SK-N-SH treated with all-trans-retinoic acid at 6 μM for 48 hours (cell line): ENCODE results near the gene DPYD.

Experiments
- ATAC-seq: fragments of 200-7000 bp; cut with Tn5 transposase; 3 replicates; pipeline ENCODE4 v1.9.1; 2020; ENCODE audit warnings: mild to moderate bottlenecking, moderate library complexity
- BACH2 ChIP-seq: fragments of 250-450 bp; sonication (Bioruptor Pico); IDR thresholded peaks from 2 replicates; pipeline ENCODE4 v1.9.0; 2021; ENCODE audit warnings: mild to moderate bottlenecking, borderline replicate concordance
- CREB5 ChIP-seq: fragments of 250-450 bp; sonication (Bioruptor Pico); IDR thresholded peaks from 2 replicates; pipeline ENCODE4 v1.5.1; 2020; ENCODE audit warnings: low read depth, mild to moderate bottlenecking, moderate library complexity
- CSDC2 ChIP-seq: fragments of 250-450 bp; sonication (Bioruptor Pico); IDR thresholded peaks from 2 replicates; pipeline ENCODE4 v1.5.0; 2020; ENCODE audit warnings: mild to moderate bottlenecking, moderate library complexity
- ESRRG ChIP-seq: fragments of 250-450 bp; sonication (Bioruptor Pico); IDR thresholded peaks from 2 replicates; pipeline ENCODE4 v1.6.1; 2021; ENCODE audit warnings: mild to moderate bottlenecking
- GLIS3 ChIP-seq: fragments of 250-450 bp; sonication (Bioruptor Pico); IDR thresholded peaks from 2 replicates; pipeline ENCODE4 v1.5.0; 2020; ENCODE audit warnings: mild to moderate bottlenecking, moderate library complexity
- ISL1 ChIP-seq: fragments of 250-450 bp; sonication (Bioruptor Pico); IDR thresholded peaks from 2 replicates; pipeline ENCODE4 v2.1.2; 2022; ENCODE audit warnings: mild to moderate bottlenecking, moderate library complexity
- OSR1 ChIP-seq: fragments of 250-450 bp; sonication (Bioruptor Pico); IDR thresholded peaks from 2 replicates; pipeline ENCODE4 v1.8.0; 2022; ENCODE audit warnings: moderate library complexity, mild to moderate bottlenecking, inconsistent platforms
- PATZ1 ChIP-seq: fragments of 250-450 bp; sonication (Bioruptor Pico); IDR thresholded peaks from 2 replicates; pipeline ENCODE4 v1.8.0; 2020; ENCODE audit warnings: mild to moderate bottlenecking, moderate library complexity, borderline replicate concordance
- POU6F1 ChIP-seq: fragments of 250-450 bp; sonication (Bioruptor Pico); IDR thresholded peaks from 2 replicates; pipeline ENCODE4 v1.8.0; 2021; ENCODE audit warnings: low read depth, mild to moderate bottlenecking, moderate library complexity, borderline replicate concordance
- RARB ChIP-seq: fragments of 250-450 bp; sonication (Bioruptor Pico); IDR thresholded peaks from 2 replicates; pipeline ENCODE4 v1.8.0; 2021; ENCODE audit warnings: mild to moderate bottlenecking, moderate library complexity
- SNAI2 ChIP-seq: fragments of 250-450 bp; sonication (Bioruptor Pico); IDR thresholded peaks from 2 replicates; pipeline ENCODE4 v1.5.0; 2020; ENCODE audit warnings: mild to moderate bottlenecking, moderate library complexity
- TCF4 ChIP-seq: fragments of 250-450 bp; sonication (Bioruptor Pico); IDR thresholded peaks from 2 replicates; pipeline ENCODE4 v1.8.0; 2021; ENCODE audit warnings: mild to moderate bottlenecking, moderate library complexity, borderline replicate concordance
- TOX ChIP-seq: fragments of 250-450 bp; sonication (Bioruptor Pico); IDR thresholded peaks from 2 replicates; pipeline ENCODE4 v1.8.0; 2021; ENCODE audit warnings: mild to moderate bottlenecking, moderate library complexity, borderline replicate concordance
- TSHZ2 ChIP-seq: fragments of 250-450 bp; sonication (Bioruptor Pico); IDR thresholded peaks from 2 replicates; pipeline ENCODE4 v1.5.0; 2020; ENCODE audit warnings: mild to moderate bottlenecking, moderate library complexity
- ZC3H10 ChIP-seq: fragments of 250-450 bp; sonication (Bioruptor Pico); IDR thresholded peaks from 2 replicates; pipeline ENCODE4 v1.5.1; 2021; ENCODE audit warnings: mild to moderate bottlenecking, moderate library complexity
- ZFP3 ChIP-seq: fragments of 250-450 bp; sonication (Bioruptor Pico); IDR thresholded peaks from 2 replicates; pipeline ENCODE4 v1.5.0; 2020; ENCODE audit warnings: mild to moderate bottlenecking, moderate library complexity
- ZFP30 ChIP-seq: fragments of 450-650 bp; formaldehyde crosslinking; IDR thresholded peaks from 2 replicates; pipeline ENCODE4 v1.5.0; 2022; ENCODE audit warnings: mild to moderate bottlenecking, moderate library complexity
- ZNF565 ChIP-seq: fragments of 450-650 bp; formaldehyde crosslinking; conservative IDR thresholded peaks from 2 replicates; pipeline ENCODE4 v1.5.0; 2020; ENCODE audit warnings: low read depth, mild to moderate bottlenecking, moderate library complexity
- ZNF70 ChIP-seq: fragments of 450-650 bp; formaldehyde crosslinking; IDR thresholded peaks from 2 replicates; pipeline ENCODE4 v1.5.0; 2020; ENCODE audit warnings: mild to moderate bottlenecking, moderate library complexity
- ZNF8 ChIP-seq: fragments of 450-650 bp; formaldehyde crosslinking; IDR thresholded peaks from 2 replicates; pipeline ENCODE4 v1.5.0; 2020; ENCODE audit warnings: mild to moderate bottlenecking, moderate library complexity
- TF ChIP-seq, protein P1 (sequence below): fragments of 250-450 bp; sonication (Bioruptor Pico); IDR thresholded peaks from 2 replicates; pipeline ENCODE4 v1.5.1; 2021; ENCODE audit warnings: mild to moderate bottlenecking, moderate library complexity

The DPYD gene

DNA sequence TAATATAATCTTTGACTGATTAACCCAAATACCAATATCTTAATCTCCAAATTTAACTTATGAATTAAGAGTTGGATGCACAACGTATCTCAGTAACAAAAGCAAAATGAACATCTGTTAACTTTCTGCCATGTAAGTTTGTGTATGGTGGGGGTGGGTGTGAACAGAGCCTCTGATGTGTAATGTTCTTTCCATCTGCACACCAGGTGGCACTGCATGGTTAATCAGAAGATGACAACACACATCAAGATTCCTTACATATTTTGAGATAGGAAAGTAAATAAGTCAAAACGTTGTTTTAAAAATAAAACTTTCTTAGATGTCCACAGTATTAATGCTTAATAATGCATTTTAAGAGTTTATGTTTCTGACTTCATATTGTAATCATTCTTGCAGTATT, 251.9 kb downstream of the DPYD start:
- ATAC-seq = peak; percentile 55; the same call in 2 of the 3 replicates
- TF ChIP-seq POU6F1 (CRISPR knock-in tag) = no peak
- no peak for TF ChIP-seq RARB
- no peak for TF ChIP-seq OSR1 (CRISPR knock-in tag)
- TF ChIP-seq, protein P1, sequence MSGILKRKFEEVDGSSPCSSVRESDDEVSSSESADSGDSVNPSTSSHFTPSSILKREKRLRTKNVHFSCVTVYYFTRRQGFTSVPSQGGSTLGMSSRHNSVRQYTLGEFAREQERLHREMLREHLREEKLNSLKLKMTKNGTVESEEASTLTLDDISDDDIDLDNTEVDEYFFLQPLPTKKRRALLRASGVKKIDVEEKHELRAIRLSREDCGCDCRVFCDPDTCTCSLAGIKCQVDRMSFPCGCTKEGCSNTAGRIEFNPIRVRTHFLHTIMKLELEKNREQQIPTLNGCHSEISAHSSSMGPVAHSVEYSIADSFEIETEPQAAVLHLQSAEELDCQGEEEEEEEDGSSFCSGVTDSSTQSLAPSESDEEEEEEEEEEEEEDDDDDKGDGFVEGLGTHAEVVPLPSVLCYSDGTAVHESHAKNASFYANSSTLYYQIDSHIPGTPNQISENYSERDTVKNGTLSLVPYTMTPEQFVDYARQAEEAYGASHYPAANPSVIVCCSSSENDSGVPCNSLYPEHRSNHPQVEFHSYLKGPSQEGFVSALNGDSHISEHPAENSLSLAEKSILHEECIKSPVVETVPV (CRISPR knock-in tag) = no peak
- no peak for TF ChIP-seq ZNF8 (CRISPR knock-in tag)
- no peak for TF ChIP-seq GLIS3 (CRISPR knock-in tag)
- TF ChIP-seq BACH2 (CRISPR knock-in tag) = no peak
- no peak for TF ChIP-seq ZFP30 (CRISPR knock-in tag)
- no peak for TF ChIP-seq TOX (CRISPR knock-in tag)
- TF ChIP-seq TCF4 (CRISPR knock-in tag) = no peak
- TF ChIP-seq ZNF565 (CRISPR knock-in tag) = no peak
- TF ChIP-seq CREB5 (CRISPR knock-in tag) = no peak
- no peak for TF ChIP-seq ESRRG (CRISPR knock-in tag)
- no peak for TF ChIP-seq ISL1 (CRISPR knock-in tag)

- TF ChIP-seq POU6F1 (CRISPR knock-in tag) (no peak), TSHZ2 (no peak), ZNF70 (CRISPR knock-in tag) (no peak), SNAI2 (no peak), OSR1 (CRISPR knock-in tag) (no peak), ESRRG (CRISPR knock-in tag) (no peak), CREB5 (CRISPR knock-in tag) (no peak), TOX (CRISPR knock-in tag) (no peak), ZC3H10 (CRISPR knock-in tag) (no peak), TCF4 (CRISPR knock-in tag) (no peak), ZNF8 (CRISPR knock-in tag) (no peak), ISL1 (CRISPR knock-in tag) (no peak), CSDC2 (CRISPR knock-in tag) (no peak), ZNF565 (CRISPR knock-in tag) (no peak), RARB (no peak), PATZ1 (CRISPR knock-in tag) (no peak), ZFP30 (CRISPR knock-in tag) (no peak), ZFP3 (CRISPR knock-in tag) (no peak)
- TF ChIP-seq, protein P1 (CRISPR knock-in tag) = no peak
- no peak for ATAC-seq
Observed at GRCh38 chr1:97660431-97661105, 260.3 kb downstream of the DPYD start.
